Ovary (tissue), 9 donors: ENCODE results near the gene HLA-G. TPM values are rescaled to one million over a fixed set of nuclear protein-coding genes. Genes with fewer than 3 reads are reported as not detected.

ENCODE experiments used
- DNase-seq, 5 donors: peaks; one replicate each; pipeline ENCODE4 v3.0.0-alpha.2; 2019 to 2020
- H3K27ac ChIP-seq, 2 donors: fragments of 200-600 bp; one replicate each; pipeline versions ENCODE4 v1.5.1 to v1.8.0; 2019 to 2022
- H3K27me3 ChIP-seq: fragments of 200-600 bp; one replicate; pipeline ENCODE4 v1.8.0; 2022
- H3K36me3 ChIP-seq: fragments of 200-600 bp; sonication (generic); one replicate; pipeline ENCODE4 v1.5.1; 2019
- H3K4me1 ChIP-seq: one replicate; pipeline ENCODE4 v1.8.1; 2013; ENCODE audit warnings: mild to moderate bottlenecking, moderate library complexity; ENCODE audit not compliant: insufficient read depth
- H3K4me3 ChIP-seq: fragments of 200-600 bp; sonication (generic); one replicate; pipeline ENCODE4 v1.5.1; 2017
- H3K9me3 ChIP-seq, 2 donors: fragments of 200-600 bp in 1 of 2; sonication (generic) in 1 of 2; one replicate each; pipeline versions ENCODE4 v1.5.1 to v1.8.1; 2013 to 2019; ENCODE audit warnings: mild to moderate bottlenecking in 1 of 2, moderate library complexity in 1 of 2
- CTCF ChIP-seq, 3 donors: fragments of 450-650 bp in 2 of 3; fragments of 200-600 bp in 1 of 3; IDR thresholded peaks; one replicate each; pipeline versions ENCODE4 v1.5.1 to v1.8.0; 2016 to 2022; ENCODE audit warnings: antibody characterized with exemption in 3 of 3, mild to moderate bottlenecking in 1 of 3
- EP300 ChIP-seq: sonication (generic); formaldehyde crosslinking; IDR thresholded peaks from one replicate; pipeline ENCODE4 v1.6.1; 2017; ENCODE audit warnings: antibody characterized with exemption
- POLR2A ChIP-seq: fragments of 450-650 bp; IDR thresholded peaks from one replicate; pipeline ENCODE4 v1.6.1; 2017; ENCODE audit warnings: antibody characterized with exemption, mild to moderate bottlenecking, moderate library complexity
- WGBS, 3 donors: extraction: QIAGEN DNeasy Blood & Tissue Kit in 1 of 3; methylation state at CpG; one replicate each; pipeline versions ENCODE4 v1.1.5 to v1.1.7; 2013 to 2017; 5-methylcytosine and 5-hydroxymethylcytosine counted together
- intact Hi-C, 4 donors: fragments of 100-400 bp; cut with DNase I; formaldehyde crosslinking; loops; one replicate each; pipeline versions ENCODE4 v1.11.0 to v1.15.1; 2022 to 2023
- polyA plus RNA-seq, 2 donors: library from polyadenylated mRNA; stranded (reverse); fragments of 200-250 nt in 1 of 2; fragments of 350-450 nt in 1 of 2; fragmentation: Illumina TruSeq in 1 of 2; extraction: RNeasy Lipid Tissue Mini Kit (QIAGEN cat#74804) in 1 of 2; gene quantifications; one replicate each; pipeline ENCODE4 v1.2.3, GENCODE V29; 2013 to 2014
- total RNA-seq, 7 donors: library from RNA; depleted of rRNA in 2 of 7; stranded (reverse); fragments of >200 nt in 2 of 7; fragmentation: NEBNext Ultra II Directional in 3 of 7; extraction: Animal tissue kit (Norgen Biotek cat#: 25700) in 3 of 7; gene quantifications; one replicate each; pipeline versions ENCODE4 v1.1.0 to v1.2.4, GENCODE V29; 2016 to 2023
- donor health status: DM: no; HTN: no; CAD: no; lungs with moderate emphysema.
- donor health status: DM: no; HTN: no; CAD: no.
- donor health status: Bipolar disorder and iron deficiency.
- donor health status: DM: yes; HTN: yes; CAD: no.
- donor health status: DM: no; HTN: no; CAD: no.
- donor health status: DM: yes; HTN: yes; CAD: no.

Gene HLA-G
- total and polyA plus RNA-seq, 9 donors: 0.06 to 1.1 (median 0.24) TPM; not detected in 3

GRCh38 chr6:29824144-29824543 lies 3.5 kb upstream of the HLA-G start:
- Histone ChIP-seq H3K9me3 (no peaks in the 10 kb centered on the region), H3K27ac (no peak overlapping the region), H3K36me3 (no peaks in the 10 kb centered on the region), H3K4me3 (no peak overlapping the region), H3K27me3 (no peaks in the 10 kb centered on the region), H3K4me1 (peaks cover 3% of the 10 kb centered on the region)
- no peak for DNase-seq
- intact Hi-C loops: no loop called here
- TF ChIP-seq EP300 (no peak), CTCF (IDR thresholded peaks at IDR 0.05) (no peak), POLR2A (no peak)

- Histone ChIP-seq H3K4me3 (no peak overlapping the region), H3K27me3 (no peaks in the 10 kb centered on the region), H3K36me3 (no peaks in the 10 kb centered on the region), H3K9me3 (no peaks in the 10 kb centered on the region), H3K27ac (no peak overlapping the region), H3K4me1 (peaks cover 3% of the 10 kb centered on the region)
- WGBS, 3 donors: 56 to 75% (median 64%) methylated on average over 2 of the region's 2 CpGs
- intact Hi-C loops: no loop called here
- DNase-seq: no peak
- TF ChIP-seq POLR2A (no peak), CTCF (IDR thresholded peaks at IDR 0.05) (no peak), EP300 (no peak)
Observed at GRCh38 chr6:29825848-29826247, 1.8 kb upstream of the HLA-G start.

- H3K36me3 ChIP-seq: no peaks in the 10 kb centered on the region
- 71 to 85% (median 78%) methylated on average over 1 of the region's 1 CpG for WGBS, 3 donors
- H3K4me1 ChIP-seq: peaks cover 3% of the 10 kb centered on the region
- H3K4me3 ChIP-seq: no peak overlapping the region
- intact Hi-C loops: no loop called here
- DNase-seq: no peak
- TF ChIP-seq EP300: no peak
- no peak for TF ChIP-seq POLR2A
- no peak overlapping the region for H3K27ac ChIP-seq
- H3K27me3 ChIP-seq: no peaks in the 10 kb centered on the region
- no peaks in the 10 kb centered on the region for H3K9me3 ChIP-seq
Observed at GRCh38 chr6:29826271-29826670, 1.4 kb upstream of the HLA-G start.

DNA sequence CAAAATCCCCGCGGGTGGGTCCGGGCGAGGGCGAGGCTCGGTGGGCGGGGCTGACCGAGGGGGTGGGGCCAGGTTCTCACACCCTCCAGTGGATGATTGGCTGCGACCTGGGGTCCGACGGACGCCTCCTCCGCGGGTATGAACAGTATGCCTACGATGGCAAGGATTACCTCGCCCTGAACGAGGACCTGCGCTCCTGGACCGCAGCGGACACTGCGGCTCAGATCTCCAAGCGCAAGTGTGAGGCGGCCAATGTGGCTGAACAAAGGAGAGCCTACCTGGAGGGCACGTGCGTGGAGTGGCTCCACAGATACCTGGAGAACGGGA lies 809 bp downstream of the HLA-G start:
- no peak for DNase-seq
- Histone ChIP-seq H3K36me3 (no peaks in the 10 kb centered on the region), H3K27me3 (no peaks in the 10 kb centered on the region), H3K27ac (no peak overlapping the region), H3K4me1 (peaks cover 3% of the 10 kb centered on the region), H3K9me3 (no peaks in the 10 kb centered on the region), H3K4me3 (no peak overlapping the region)
- WGBS, 3 donors: 13 to 32% (median 19%) methylated on average over 15 to 26 of the region's 26 CpGs
- intact Hi-C loops: no loop called here
- TF ChIP-seq POLR2A (no peak), EP300 (no peak), CTCF (IDR thresholded peaks at IDR 0.05) (no peak)

DNA sequence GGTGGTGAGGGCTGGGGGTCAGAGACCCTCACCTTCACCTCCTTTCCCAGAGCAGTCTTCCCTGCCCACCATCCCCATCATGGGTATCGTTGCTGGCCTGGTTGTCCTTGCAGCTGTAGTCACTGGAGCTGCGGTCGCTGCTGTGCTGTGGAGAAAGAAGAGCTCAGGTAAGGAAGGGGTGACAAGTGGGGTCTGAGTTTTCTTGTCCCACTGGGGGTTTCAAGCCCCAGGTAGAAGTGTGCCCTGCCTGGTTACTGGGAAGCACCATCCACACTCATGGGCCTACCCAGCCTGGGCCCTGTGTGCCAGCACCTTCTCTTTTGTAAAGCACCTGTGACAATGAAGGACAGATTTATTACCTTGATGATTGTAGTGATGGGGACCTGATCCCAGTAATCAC lies 2.1 kb downstream of the HLA-G start:
- Histone ChIP-seq H3K4me3 (no peak overlapping the region), H3K36me3 (no peaks in the 10 kb centered on the region), H3K4me1 (peaks cover 3% of the 10 kb centered on the region), H3K27ac (no peak overlapping the region), H3K27me3 (no peaks in the 10 kb centered on the region), H3K9me3 (no peaks in the 10 kb centered on the region)
- WGBS, 3 donors: 86 to 96% (median 91%) methylated on average over 3 of the region's 3 CpGs
- TF ChIP-seq POLR2A (no peak), CTCF (IDR thresholded peaks at IDR 0.05) (no peak), EP300 (no peak)
- intact Hi-C loops: loop anchor here in 3 of 4 donors (10.0 kb wide), 1 partner anchor 125 kb away; no protein-coding TSS in a partner anchor
- DNase-seq: no peak
